ENCODE measurements around the gene CPNE6.

DNA sequence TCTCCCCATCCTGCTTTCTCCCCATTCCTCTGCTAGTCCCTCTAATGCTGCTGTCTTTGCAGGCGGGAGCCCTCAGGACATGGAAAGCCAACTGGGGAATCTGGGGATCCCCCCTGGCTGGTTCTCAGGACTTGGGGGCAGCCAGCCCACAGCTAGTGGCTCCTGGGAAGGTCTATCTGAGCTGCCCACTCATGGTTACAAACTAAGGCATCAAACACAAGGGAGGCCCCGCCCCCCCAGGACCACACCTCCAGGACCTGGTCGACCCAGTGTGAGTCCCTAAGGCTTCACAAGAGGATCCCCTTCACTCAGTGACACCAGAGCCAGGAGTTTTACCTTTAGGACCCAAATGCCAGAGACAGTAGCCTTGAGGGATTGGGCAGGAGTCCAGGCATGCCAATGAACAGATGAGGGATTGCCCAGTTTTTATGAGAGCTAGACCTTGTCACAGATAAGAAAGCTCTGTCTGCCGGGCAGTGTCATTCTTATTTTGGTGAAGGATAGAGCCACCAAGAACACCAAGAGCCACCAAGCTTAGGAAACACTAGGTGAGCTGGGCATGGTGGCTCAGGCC lies 8.0 kb upstream of the CPNE6 start:
- TF ChIP-seq CTCF (IDR thresholded peaks at IDR 0.05) = no peak
- no peak for TF ChIP-seq POLR2A (IDR thresholded peaks at IDR 0.05)
